HepG2 (cell line): ENCODE measurements around the gene ZNF132. TPM values are rescaled to one million over a fixed set of nuclear protein-coding genes. Genes with fewer than 3 reads are reported as not detected.
A peak's percentile ranks its signal among the peaks of the same experiment; 100 is the strongest.

Experiments used
- BCL6 ChIP-seq: IDR thresholded peaks from 2 replicates; pipeline ENCODE4 v1.6.1; 2016; ENCODE audit warnings: missing genetic modification reagents, missing compliant biosample characterization
- CERS6 ChIP-seq: sonication (generic); formaldehyde crosslinking; IDR thresholded peaks from 2 replicates; pipeline ENCODE4 v1.5.0; 2020; ENCODE audit warnings: missing genetic modification reagents
- CREB1 ChIP-seq, 2 experiments: fragments of 450-650 bp in 1 of 2; IDR thresholded peaks; 2 replicates each; pipeline ENCODE4 v1.6.1; 2016 to 2017; ENCODE audit warnings: control low read depth in 1 of 2, mild to moderate bottlenecking in 1 of 2, missing compliant biosample characterization in 1 of 2, missing genetic modification characterization in 1 of 2
- HCFC1 ChIP-seq: fragments of 150-350 bp; IDR thresholded peaks from 2 replicates; pipeline ENCODE4 v1.6.1; 2014; ENCODE audit warnings: low read depth, low read length
- HDAC6 ChIP-seq: fragments of 200-600 bp; sonication (generic); IDR thresholded peaks from 2 replicates; pipeline ENCODE4 v1.7.0; 2017; ENCODE audit warnings: mild to moderate bottlenecking, antibody characterized with exemption, low read length, low read depth
- IRF9 ChIP-seq: sonication (generic); formaldehyde crosslinking; IDR thresholded peaks from 2 replicates; pipeline ENCODE4 v1.8.0; 2022; ENCODE audit warnings: missing genetic modification reagents, mild to moderate bottlenecking, borderline replicate concordance
- KMT2B ChIP-seq: IDR thresholded peaks from 2 replicates; pipeline ENCODE4 v1.6.1; 2016; ENCODE audit warnings: missing genetic modification reagents, missing compliant biosample characterization
- MIER3 ChIP-seq: IDR thresholded peaks from 2 replicates; pipeline ENCODE4 v1.6.1; 2016; ENCODE audit warnings: missing compliant biosample characterization, borderline replicate concordance
- NR2C2 ChIP-seq: sonication (generic); formaldehyde crosslinking; IDR thresholded peaks from 2 replicates; pipeline ENCODE4 v1.4.0; 2020; ENCODE audit warnings: missing genetic modification reagents, mild to moderate bottlenecking, moderate library complexity, borderline replicate concordance
- REXO4 ChIP-seq: sonication (generic); formaldehyde crosslinking; IDR thresholded peaks from 2 replicates; pipeline ENCODE4 v1.8.0; 2022; ENCODE audit warnings: missing genetic modification reagents, mild to moderate bottlenecking, borderline replicate concordance
- ZBTB38 ChIP-seq: sonication (generic); formaldehyde crosslinking; IDR thresholded peaks from 2 replicates; pipeline ENCODE4 v1.5.1; 2020; ENCODE audit warnings: mild to moderate bottlenecking, missing genetic modification reagents
- ZFYVE20 ChIP-seq: sonication (generic); formaldehyde crosslinking; IDR thresholded peaks from 2 replicates; pipeline ENCODE4 v1.8.0; 2023; ENCODE audit warnings: low read depth, mild to moderate bottlenecking, moderate library complexity, missing genetic modification reagents, borderline replicate concordance
- ZNF101 ChIP-seq: sonication (generic); formaldehyde crosslinking; IDR thresholded peaks from 2 replicates; pipeline ENCODE4 v1.4.0; 2020; ENCODE audit warnings: mild to moderate bottlenecking, low read depth, missing genetic modification reagents, borderline replicate concordance
- ZNF138 ChIP-seq: sonication (generic); formaldehyde crosslinking; IDR thresholded peaks from 2 replicates; pipeline ENCODE4 v1.5.0; 2020; ENCODE audit warnings: mild to moderate bottlenecking, low read depth, missing genetic modification reagents
- ZNF350 ChIP-seq: sonication (generic); formaldehyde crosslinking; IDR thresholded peaks from 2 replicates; pipeline ENCODE4 v1.4.0; 2020; ENCODE audit warnings: mild to moderate bottlenecking, low read depth, missing genetic modification reagents, borderline replicate concordance
- ZNF367 ChIP-seq: sonication (generic); formaldehyde crosslinking; IDR thresholded peaks from 2 replicates; pipeline ENCODE4 v1.4.0; 2020; ENCODE audit warnings: missing genetic modification reagents, borderline replicate concordance
- ZNF383 ChIP-seq: sonication (generic); formaldehyde crosslinking; IDR thresholded peaks from 2 replicates; pipeline ENCODE4 v1.4.0; 2020; ENCODE audit warnings: missing genetic modification reagents, mild to moderate bottlenecking, borderline replicate concordance
- ZNF510 ChIP-seq: sonication (generic); formaldehyde crosslinking; IDR thresholded peaks from 2 replicates; pipeline ENCODE4 v1.4.0; 2020; ENCODE audit warnings: low read depth, mild to moderate bottlenecking, missing genetic modification reagents
- ZNF550 ChIP-seq: sonication (generic); formaldehyde crosslinking; IDR thresholded peaks from 2 replicates; pipeline ENCODE4 v1.4.0; 2020; ENCODE audit warnings: mild to moderate bottlenecking, missing genetic modification reagents, borderline replicate concordance
- ZNF577 ChIP-seq: sonication (generic); formaldehyde crosslinking; IDR thresholded peaks from 2 replicates; pipeline ENCODE4 v1.4.0; 2020; ENCODE audit warnings: mild to moderate bottlenecking, low read depth, missing genetic modification reagents, borderline replicate concordance
- ZNF83 ChIP-seq: sonication (generic); formaldehyde crosslinking; IDR thresholded peaks from 2 replicates; pipeline ENCODE4 v1.4.0; 2020; ENCODE audit warnings: missing genetic modification reagents, mild to moderate bottlenecking, borderline replicate concordance
- ZNF839 ChIP-seq: sonication (generic); formaldehyde crosslinking; IDR thresholded peaks from 2 replicates; pipeline ENCODE4 v1.4.0; 2020; ENCODE audit warnings: missing genetic modification reagents, mild to moderate bottlenecking, borderline replicate concordance
- ZSCAN20 ChIP-seq: sonication (generic); formaldehyde crosslinking; IDR thresholded peaks from 2 replicates; pipeline ENCODE4 v1.4.0; 2020; ENCODE audit warnings: missing genetic modification reagents, mild to moderate bottlenecking, borderline replicate concordance
- polyA plus RNA-seq, 8 experiments: library from polyadenylated mRNA; depleted of rRNA in 3 of 8; stranded (reverse) in 7 of 8; unstranded in 1 of 8; fragments of >200 nt; fragmentation: Illumina TruSeq in 4 of 8; extraction: Trizol in 4 of 8; gene quantifications; 2 replicates each; pipeline versions ENCODE4 v1.2.1 to v1.2.3, GENCODE V29; 2011 to 2016; ENCODE audit warnings: low read depth in 4 of 8, missing spikeins in 1 of 8, mixed read lengths in 1 of 8; ENCODE audit not compliant: insufficient read depth in 1 of 8
- total RNA-seq, 5 experiments: library from RNA; depleted of rRNA; stranded (reverse); fragments of >200 nt; fragmentation: Illumina TruSeq; extraction: Trizol; gene quantifications; 2 replicates each; pipeline ENCODE4 v1.2.3, GENCODE V29; 2016; ENCODE audit warnings: low read depth in 1 of 5
- TF ChIP-seq, protein P1 (sequence below): sonication (generic); formaldehyde crosslinking; IDR thresholded peaks from 2 replicates; pipeline ENCODE4 v1.4.0; 2020; ENCODE audit warnings: missing genetic modification reagents

The ZNF132 gene
- total and polyA plus RNA-seq, 2 of the 13 experiments (the other 11 are each of a cell fraction or from before 2014, with no cell fraction given), result not detected

GRCh38 chr19:58385891-58386575 is 53.9 kb downstream of the ZNF132 start (continued):
- TF ChIP-seq IRF9 (CRISPR knock-in tag), result no peak
- TF ChIP-seq BCL6 (CRISPR knock-in tag), result no peak
- 0 out of 2 replicates have a peak, but pooled peaks have one; percentile 17 for TF ChIP-seq CREB1 (IDR thresholded peaks at IDR 0.05)
- no peak for TF ChIP-seq CREB1 (CRISPR knock-in tag; IDR thresholded peaks at IDR 0.05)
- no peak for TF ChIP-seq ZFYVE20 (CRISPR knock-in tag)
- TF ChIP-seq ZNF83, result no peak
- TF ChIP-seq ZNF839 (CRISPR knock-in tag), result no peak
- TF ChIP-seq ZNF350, result no peak
- no peak for TF ChIP-seq HDAC6
- TF ChIP-seq ZNF383 (CRISPR knock-in tag), result 0 out of 2 replicates have a peak, but pooled peaks have one; percentile 69
- no peak for TF ChIP-seq ZBTB38 (CRISPR knock-in tag)
- TF ChIP-seq, protein P1, sequence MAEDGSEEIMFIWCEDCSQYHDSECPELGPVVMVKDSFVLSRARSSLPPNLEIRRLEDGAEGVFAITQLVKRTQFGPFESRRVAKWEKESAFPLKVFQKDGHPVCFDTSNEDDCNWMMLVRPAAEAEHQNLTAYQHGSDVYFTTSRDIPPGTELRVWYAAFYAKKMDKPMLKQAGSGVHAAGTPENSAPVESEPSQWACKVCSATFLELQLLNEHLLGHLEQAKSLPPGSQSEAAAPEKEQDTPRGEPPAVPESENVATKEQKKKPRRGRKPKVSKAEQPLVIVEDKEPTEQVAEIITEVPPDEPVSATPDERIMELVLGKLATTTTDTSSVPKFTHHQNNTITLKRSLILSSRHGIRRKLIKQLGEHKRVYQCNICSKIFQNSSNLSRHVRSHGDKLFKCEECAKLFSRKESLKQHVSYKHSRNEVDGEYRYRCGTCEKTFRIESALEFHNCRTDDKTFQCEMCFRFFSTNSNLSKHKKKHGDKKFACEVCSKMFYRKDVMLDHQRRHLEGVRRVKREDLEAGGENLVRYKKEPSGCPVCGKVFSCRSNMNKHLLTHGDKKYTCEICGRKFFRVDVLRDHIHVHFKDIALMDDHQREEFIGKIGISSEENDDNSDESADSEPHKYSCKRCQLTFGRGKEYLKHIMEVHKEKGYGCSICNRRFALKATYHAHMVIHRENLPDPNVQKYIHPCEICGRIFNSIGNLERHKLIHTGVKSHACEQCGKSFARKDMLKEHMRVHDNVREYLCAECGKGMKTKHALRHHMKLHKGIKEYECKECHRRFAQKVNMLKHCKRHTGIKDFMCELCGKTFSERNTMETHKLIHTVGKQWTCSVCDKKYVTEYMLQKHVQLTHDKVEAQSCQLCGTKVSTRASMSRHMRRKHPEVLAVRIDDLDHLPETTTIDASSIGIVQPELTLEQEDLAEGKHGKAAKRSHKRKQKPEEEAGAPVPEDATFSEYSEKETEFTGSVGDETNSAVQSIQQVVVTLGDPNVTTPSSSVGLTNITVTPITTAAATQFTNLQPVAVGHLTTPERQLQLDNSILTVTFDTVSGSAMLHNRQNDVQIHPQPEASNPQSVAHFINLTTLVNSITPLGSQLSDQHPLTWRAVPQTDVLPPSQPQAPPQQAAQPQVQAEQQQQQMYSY (CRISPR knock-in tag), result no peak
- no peak for TF ChIP-seq CERS6 (CRISPR knock-in tag)
- no peak for TF ChIP-seq HCFC1
- TF ChIP-seq ZNF510 (CRISPR knock-in tag), result no peak
- no peak for TF ChIP-seq ZNF550
- TF ChIP-seq REXO4, result no peak
- no peak for TF ChIP-seq ZNF138 (CRISPR knock-in tag)
- no peak for TF ChIP-seq NR2C2
- TF ChIP-seq KMT2B (CRISPR knock-in tag), result no peak
- no peak for TF ChIP-seq MIER3
- no peak for TF ChIP-seq ZNF367 (CRISPR knock-in tag)
- 0 out of 2 replicates have a peak, but pooled peaks have one; percentile 35 for TF ChIP-seq ZNF577 (CRISPR knock-in tag)
- no peak; the same call in 1 of the 2 replicates for TF ChIP-seq ZNF101 (CRISPR knock-in tag)
- no peak for TF ChIP-seq ZSCAN20 (CRISPR knock-in tag)
